Cardiac muscle cell (in vitro differentiated cells and primary cell): ENCODE measurements around the gene TPR. TPM values are rescaled to one million over a fixed set of nuclear protein-coding genes. Genes with fewer than 3 reads are reported as not detected.

Experiments used
- DNase-seq, 2 donors: peaks; one replicate each; pipeline versions ENCODE4 v3.0.0 to v3.0.0-alpha.2; 2010 to 2017; ENCODE audit warnings: low read depth in 1 of 2, low spot score in 1 of 2
- H3K27ac ChIP-seq: fragments of 200-600 bp; sonication (generic); 2 replicates; pipeline ENCODE4 v1.5.1; 2016
- H3K27me3 ChIP-seq: fragments of 200-600 bp; sonication (generic); 2 replicates; pipeline ENCODE4 v1.6.0; 2016; ENCODE audit warnings: control low read depth
- H3K36me3 ChIP-seq: fragments of 200-600 bp; sonication (generic); 2 replicates; pipeline ENCODE4 v1.5.1; 2016; ENCODE audit warnings: control low read depth
- H3K4me1 ChIP-seq: fragments of 200-600 bp; sonication (generic); 2 replicates; pipeline ENCODE4 v1.8.1; 2017; ENCODE audit warnings: low read depth, mild to moderate bottlenecking, mixed run types
- H3K4me3 ChIP-seq: fragments of 200-600 bp; sonication (generic); 2 replicates; pipeline ENCODE4 v1.5.1; 2016; ENCODE audit warnings: mild to moderate bottlenecking
- H3K9me3 ChIP-seq: fragments of 200-600 bp; sonication (generic); 2 replicates; pipeline ENCODE4 v1.5.1; 2017; ENCODE audit warnings: low read depth, mild to moderate bottlenecking, control low read depth
- CTCF ChIP-seq: IDR thresholded peaks from 2 replicates; pipeline ENCODE4 v1.5.1; 2012; ENCODE audit warnings: low read depth, mild to moderate bottlenecking, low read length
- polyA plus RNA-seq: library from polyadenylated mRNA; unstranded; fragments of >200 nt; fragmentation: Nextera tagmentation; extraction: Ambion mirVana; gene quantifications from 2 replicates; pipeline ENCODE4 v1.2.1, GENCODE V29; 2016
- total RNA-seq: library from RNA; depleted of rRNA; stranded (reverse); fragments of >200 nt; gene quantifications from 2 replicates; pipeline ENCODE4 v1.2.3, GENCODE V29; 2016

Gene TPR
- total and polyA plus RNA-seq, 2 experiments from 2014 or later = 76.8 to 91.3 TPM

GRCh38 chr1:186301448-186301847 is 73.6 kb downstream of the TPR start:
- no peaks in the 10 kb centered on the region for H3K4me1 ChIP-seq
- no peaks in the 10 kb centered on the region for H3K9me3 ChIP-seq
- no peak overlapping the region for H3K27ac ChIP-seq
- no peak for TF ChIP-seq CTCF
- DNase-seq = no peak
- H3K4me3 ChIP-seq = no peak overlapping the region
- no peaks in the 10 kb centered on the region for H3K27me3 ChIP-seq
- H3K36me3 ChIP-seq = no peaks in the 10 kb centered on the region

- Histone ChIP-seq H3K36me3 (no peaks in the 10 kb centered on the region), H3K4me1 (no peaks in the 10 kb centered on the region), H3K9me3 (no peaks in the 10 kb centered on the region), H3K27me3 (no peaks in the 10 kb centered on the region), H3K4me3 (no peak overlapping the region), H3K27ac (no peak overlapping the region)
- no peak for DNase-seq
- no peak for TF ChIP-seq CTCF
Observed at GRCh38 chr1:186300056-186300455, 75.0 kb downstream of the TPR start.

- Histone ChIP-seq H3K4me1 (no peaks in the 10 kb centered on the region), H3K27ac (no peak overlapping the region), H3K4me3 (no peak overlapping the region), H3K9me3 (no peaks in the 10 kb centered on the region), H3K36me3 (no peaks in the 10 kb centered on the region), H3K27me3 (no peaks in the 10 kb centered on the region)
- TF ChIP-seq CTCF = no peak
- no peak for DNase-seq
Observed at GRCh38 chr1:186299570-186299969, 75.5 kb downstream of the TPR start.

- H3K27ac ChIP-seq = no peak overlapping the region
- H3K4me1 ChIP-seq = no peaks in the 10 kb centered on the region
- TF ChIP-seq CTCF = no peak
- no peak overlapping the region for H3K4me3 ChIP-seq
- DNase-seq = no peak
- H3K36me3 ChIP-seq = no peaks in the 10 kb centered on the region
- H3K9me3 ChIP-seq = no peaks in the 10 kb centered on the region
- H3K27me3 ChIP-seq = no peaks in the 10 kb centered on the region
Observed at GRCh38 chr1:186298851-186299250, 76.2 kb downstream of the TPR start.

GRCh38 chr1:186297439-186298045 is 77.5 kb downstream of the TPR start:
- TF ChIP-seq CTCF = no peak
- DNase-seq = no peak
- Histone ChIP-seq H3K9me3 (no peaks in the 10 kb centered on the region), H3K4me1 (no peaks in the 10 kb centered on the region), H3K36me3 (no peaks in the 10 kb centered on the region), H3K27ac (no peak overlapping the region), H3K4me3 (no peak overlapping the region), H3K27me3 (no peaks in the 10 kb centered on the region)
